Psoas muscle (tissue), 8 donors: ENCODE measurements around the gene LLGL1. TPM values are rescaled to one million over a fixed set of nuclear protein-coding genes. Genes with fewer than 3 reads are reported as not detected.

Experiments used
- ATAC-seq, 4 donors: fragments of 200-7000 bp; cut with Tn5 transposase; one replicate each; pipeline ENCODE4 v1.9.1; 2020; ENCODE audit warnings: moderate library complexity in 3 of 4, mild to moderate bottlenecking in 2 of 4
- DNase-seq, 2 donors: peaks; one replicate each; pipeline ENCODE4 v3.0.0-alpha.2; 2020
- H3K27ac ChIP-seq: fragments of 200-600 bp; one replicate; pipeline ENCODE4 v1.8.0; 2022
- H3K27me3 ChIP-seq, 3 donors: fragments of 200-600 bp in 1 of 3; one replicate each; pipeline versions ENCODE4 v1.6.1 to v1.8.0; 2013 to 2022; ENCODE audit warnings: low read length in 2 of 3, mild to moderate bottlenecking in 2 of 3, moderate library complexity in 1 of 3; ENCODE audit not compliant: insufficient read depth in 3 of 3
- H3K36me3 ChIP-seq, 2 donors: fragments of 200-600 bp in 1 of 2; one replicate each; pipeline versions ENCODE4 v1.6.1 to v1.8.0; 2013 to 2022; ENCODE audit warnings: low read depth in 1 of 2, mild to moderate bottlenecking in 1 of 2, moderate library complexity in 1 of 2; ENCODE audit not compliant: insufficient read depth in 1 of 2
- H3K4me1 ChIP-seq: fragments of 200-600 bp; one replicate; pipeline ENCODE4 v1.8.0; 2022
- H3K4me3 ChIP-seq: fragments of 200-600 bp; one replicate; pipeline ENCODE4 v1.8.0; 2022; ENCODE audit warnings: mild to moderate bottlenecking
- H3K9me3 ChIP-seq: fragments of 200-600 bp; one replicate; pipeline ENCODE4 v1.8.0; 2022
- CTCF ChIP-seq: fragments of 200-600 bp; IDR thresholded peaks from one replicate; pipeline ENCODE4 v1.8.0; 2022; ENCODE audit warnings: antibody characterized with exemption
- WGBS, 3 donors: extraction: QIAGEN DNeasy Blood & Tissue Kit; methylation state at CpG; one replicate each; pipeline versions ENCODE4 v1.1.6 to v1.1.7; 2013; 5-methylcytosine and 5-hydroxymethylcytosine counted together
- intact Hi-C, 2 donors: fragments of 100-400 bp; cut with DNase I; formaldehyde crosslinking; loops; one replicate each; pipeline versions ENCODE4 v1.11.0 to v1.14.2; 2022
- polyA plus RNA-seq, 3 donors: library from polyadenylated mRNA; stranded (reverse); fragments of 200-250 nt; gene quantifications; one replicate each; pipeline ENCODE4 v1.2.3, GENCODE V29; 2013
- total RNA-seq, 4 donors: library from RNA; stranded (reverse); fragmentation: NEBNext Ultra II Directional in 2 of 4; extraction: Animal tissue kit (Norgen Biotek cat#: 25700) in 2 of 4; gene quantifications; one replicate each; pipeline versions ENCODE4 v1.2.1 to v1.2.4, GENCODE V29; 2021 to 2023
- donor health status: healthy with polysubstance abuse.
- donor health status: DM: no; HTN: no; CAD: no; lungs with moderate emphysema.
- donor health status: Bipolar disorder and iron deficiency.
- donor health status: healthy.
- donor health status: DM: yes; HTN: yes; CAD: no.
- donor health status: DM: no; HTN: no; CAD: no.
- donor health status: DM: no; HTN: no; CAD: no.
- donor health status: DM: yes; HTN: yes; CAD: no.

LLGL1 gene
- total and polyA plus RNA-seq, 7 donors, result 5.1 to 9.5 (median 8.2) TPM

- WGBS, 3 donors, result 32 to 38% (median 35%) methylated on average over 11 of the region's 11 CpGs
- H3K27ac ChIP-seq, result peak overlapping the region; percentile 100
- intact Hi-C loops, result loop anchor here in 1 of 2 donors (5.0 kb wide), 1 partner anchor 61 kb away; the partner anchor contains the start of gene SMCR8
- peaks cover 37% of the 10 kb centered on the region for H3K4me1 ChIP-seq
- peak overlapping the region; percentile 98 for H3K4me3 ChIP-seq
- peaks cover 0 to 56% of the 10 kb centered on the region in 2 donors for H3K36me3 ChIP-seq
- no peaks in the 10 kb centered on the region for H3K9me3 ChIP-seq
- ATAC-seq (no peak), DNase-seq (no peak)
- no peaks in the 10 kb centered on the region for H3K27me3 ChIP-seq
- TF ChIP-seq CTCF, result no peak
Measured at GRCh38 chr17:18256351-18256750, 30.9 kb downstream of the LLGL1 start.

GRCh38 chr17:18256776-18257175, 31.3 kb downstream of the LLGL1 start:
- H3K27ac ChIP-seq, result peak overlapping the region; percentile 100
- H3K4me3 ChIP-seq, result peak overlapping the region; percentile 98
- DNase-seq (no peak), ATAC-seq (no peak)
- peaks cover 0 to 52% of the 10 kb centered on the region in 2 donors for H3K36me3 ChIP-seq
- peaks cover 41% of the 10 kb centered on the region for H3K4me1 ChIP-seq
- no peaks in the 10 kb centered on the region for H3K27me3 ChIP-seq
- TF ChIP-seq CTCF, result no peak
- H3K9me3 ChIP-seq, result no peaks in the 10 kb centered on the region
- WGBS, 3 donors, result 78 to 89% (median 82%) methylated on average over 7 of the region's 7 CpGs
- intact Hi-C loops, result loop anchor here in 1 of 2 donors (5.0 kb wide), 1 partner anchor 61 kb away; the partner anchor contains the start of gene SMCR8

GRCh38 chr17:18257268-18257981, 32.0 kb downstream of the LLGL1 start:
- DNase-seq, result peak; percentile 73 to 84
- Histone ChIP-seq H3K9me3 (no peaks in the 10 kb centered on the region), H3K36me3 (peaks cover 0 to 45% of the 10 kb centered on the region in 2 donors), H3K27me3 (no peaks in the 10 kb centered on the region), H3K4me3 (peak overlapping the region; percentile 98), H3K4me1 (peaks cover 48% of the 10 kb centered on the region), H3K27ac (peak overlapping the region; percentile 100)
- 11 to 14% (median 14%) methylated on average over 15 to 18 of the region's 18 CpGs for WGBS, 3 donors
- peak; percentile 22 to 45 (median 40) for ATAC-seq
- no peak for TF ChIP-seq CTCF
- intact Hi-C loops, result loop anchor here in 1 of 2 donors (5.0 kb wide), 1 partner anchor 60 kb away; the partner anchor contains the start of gene SMCR8

GRCh38 chr17:18257982-18258355, 32.5 kb downstream of the LLGL1 start:
- H3K4me3 ChIP-seq, result peak overlapping the region; percentile 98
- 0% methylated on average over 14 to 16 of the region's 16 CpGs for WGBS, 3 donors
- H3K4me1 ChIP-seq, result peaks cover 53% of the 10 kb centered on the region
- intact Hi-C loops, result loop anchor here in 1 of 2 donors (5.0 kb wide), 1 partner anchor 59 kb away; the partner anchor contains the start of gene SMCR8
- ATAC-seq (peak; percentile 73 to 77 (median 74)), DNase-seq (peak; percentile 91 to 94)
- H3K9me3 ChIP-seq, result no peaks in the 10 kb centered on the region
- no peaks in the 10 kb centered on the region for H3K27me3 ChIP-seq
- peak; percentile 6 for TF ChIP-seq CTCF
- H3K36me3 ChIP-seq, result peaks cover 0 to 42% of the 10 kb centered on the region in 2 donors
- peak overlapping the region; percentile 100 for H3K27ac ChIP-seq
